Measurements from ENCODE around the gene IKZF1. TPM values are rescaled to one million over a fixed set of nuclear protein-coding genes. Genes with fewer than 3 reads are reported as not detected.

Gene IKZF1
- total RNA-seq, 1 donor from 2014 or later, result 360 TPM

Other genes with a start within 250 kb of the IKZF1 start
- not detected in 2 replicates for gene ZPBP, start 211.5 kb upstream of the IKZF1 start, total RNA-seq
- gene FIGNL1, start 145.6 kb downstream of the IKZF1 start, total RNA-seq, result 40.0 and 42.5 TPM in 2 replicates